ENCODE results near the gene PTGDS. TPM values are rescaled to one million over a fixed set of nuclear protein-coding genes. Genes with fewer than 3 reads are reported as not detected.

The PTGDS gene
- total and polyA plus RNA-seq, 9 of the 15 experiments (the other 6 are each of a cell fraction or from before 2014, with no cell fraction given) = 0.46 to 7.1 (median 2.0) TPM

DNA sequence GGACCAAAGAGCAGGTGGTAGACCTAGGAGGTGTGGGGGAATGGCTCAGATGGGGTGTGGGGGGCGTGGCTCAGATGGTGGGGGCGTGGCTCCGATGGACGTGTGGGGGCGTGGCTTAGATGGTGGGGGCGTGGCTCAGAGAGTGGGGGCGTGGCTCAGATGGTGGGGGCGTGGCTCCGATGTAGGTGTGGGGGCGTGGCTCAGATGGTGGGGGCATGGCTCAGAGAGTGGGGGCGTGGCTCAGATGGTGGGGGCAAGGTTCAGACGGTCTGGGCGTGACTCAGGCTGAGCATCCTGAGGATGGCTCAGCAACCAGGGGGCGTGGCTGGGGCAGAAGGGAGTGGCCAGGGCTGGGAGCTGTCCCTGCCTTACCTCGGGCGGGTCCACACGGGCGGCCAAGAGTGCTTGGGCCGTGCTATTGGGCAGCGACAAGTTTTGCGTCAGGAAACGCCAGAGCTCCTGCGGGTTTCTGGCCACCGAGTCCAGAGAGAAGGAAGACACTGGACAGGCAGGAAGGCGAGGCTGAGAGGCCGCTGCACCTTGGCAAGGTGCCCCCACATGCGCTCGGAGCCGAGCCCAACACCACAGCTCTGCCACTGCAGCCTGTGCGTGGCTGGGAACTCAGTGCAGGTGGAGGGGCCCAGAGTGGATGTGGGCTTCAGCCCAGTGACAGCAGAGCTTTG is 44.8 kb downstream of the PTGDS start (continued):
- TF ChIP-seq, protein P1, sequence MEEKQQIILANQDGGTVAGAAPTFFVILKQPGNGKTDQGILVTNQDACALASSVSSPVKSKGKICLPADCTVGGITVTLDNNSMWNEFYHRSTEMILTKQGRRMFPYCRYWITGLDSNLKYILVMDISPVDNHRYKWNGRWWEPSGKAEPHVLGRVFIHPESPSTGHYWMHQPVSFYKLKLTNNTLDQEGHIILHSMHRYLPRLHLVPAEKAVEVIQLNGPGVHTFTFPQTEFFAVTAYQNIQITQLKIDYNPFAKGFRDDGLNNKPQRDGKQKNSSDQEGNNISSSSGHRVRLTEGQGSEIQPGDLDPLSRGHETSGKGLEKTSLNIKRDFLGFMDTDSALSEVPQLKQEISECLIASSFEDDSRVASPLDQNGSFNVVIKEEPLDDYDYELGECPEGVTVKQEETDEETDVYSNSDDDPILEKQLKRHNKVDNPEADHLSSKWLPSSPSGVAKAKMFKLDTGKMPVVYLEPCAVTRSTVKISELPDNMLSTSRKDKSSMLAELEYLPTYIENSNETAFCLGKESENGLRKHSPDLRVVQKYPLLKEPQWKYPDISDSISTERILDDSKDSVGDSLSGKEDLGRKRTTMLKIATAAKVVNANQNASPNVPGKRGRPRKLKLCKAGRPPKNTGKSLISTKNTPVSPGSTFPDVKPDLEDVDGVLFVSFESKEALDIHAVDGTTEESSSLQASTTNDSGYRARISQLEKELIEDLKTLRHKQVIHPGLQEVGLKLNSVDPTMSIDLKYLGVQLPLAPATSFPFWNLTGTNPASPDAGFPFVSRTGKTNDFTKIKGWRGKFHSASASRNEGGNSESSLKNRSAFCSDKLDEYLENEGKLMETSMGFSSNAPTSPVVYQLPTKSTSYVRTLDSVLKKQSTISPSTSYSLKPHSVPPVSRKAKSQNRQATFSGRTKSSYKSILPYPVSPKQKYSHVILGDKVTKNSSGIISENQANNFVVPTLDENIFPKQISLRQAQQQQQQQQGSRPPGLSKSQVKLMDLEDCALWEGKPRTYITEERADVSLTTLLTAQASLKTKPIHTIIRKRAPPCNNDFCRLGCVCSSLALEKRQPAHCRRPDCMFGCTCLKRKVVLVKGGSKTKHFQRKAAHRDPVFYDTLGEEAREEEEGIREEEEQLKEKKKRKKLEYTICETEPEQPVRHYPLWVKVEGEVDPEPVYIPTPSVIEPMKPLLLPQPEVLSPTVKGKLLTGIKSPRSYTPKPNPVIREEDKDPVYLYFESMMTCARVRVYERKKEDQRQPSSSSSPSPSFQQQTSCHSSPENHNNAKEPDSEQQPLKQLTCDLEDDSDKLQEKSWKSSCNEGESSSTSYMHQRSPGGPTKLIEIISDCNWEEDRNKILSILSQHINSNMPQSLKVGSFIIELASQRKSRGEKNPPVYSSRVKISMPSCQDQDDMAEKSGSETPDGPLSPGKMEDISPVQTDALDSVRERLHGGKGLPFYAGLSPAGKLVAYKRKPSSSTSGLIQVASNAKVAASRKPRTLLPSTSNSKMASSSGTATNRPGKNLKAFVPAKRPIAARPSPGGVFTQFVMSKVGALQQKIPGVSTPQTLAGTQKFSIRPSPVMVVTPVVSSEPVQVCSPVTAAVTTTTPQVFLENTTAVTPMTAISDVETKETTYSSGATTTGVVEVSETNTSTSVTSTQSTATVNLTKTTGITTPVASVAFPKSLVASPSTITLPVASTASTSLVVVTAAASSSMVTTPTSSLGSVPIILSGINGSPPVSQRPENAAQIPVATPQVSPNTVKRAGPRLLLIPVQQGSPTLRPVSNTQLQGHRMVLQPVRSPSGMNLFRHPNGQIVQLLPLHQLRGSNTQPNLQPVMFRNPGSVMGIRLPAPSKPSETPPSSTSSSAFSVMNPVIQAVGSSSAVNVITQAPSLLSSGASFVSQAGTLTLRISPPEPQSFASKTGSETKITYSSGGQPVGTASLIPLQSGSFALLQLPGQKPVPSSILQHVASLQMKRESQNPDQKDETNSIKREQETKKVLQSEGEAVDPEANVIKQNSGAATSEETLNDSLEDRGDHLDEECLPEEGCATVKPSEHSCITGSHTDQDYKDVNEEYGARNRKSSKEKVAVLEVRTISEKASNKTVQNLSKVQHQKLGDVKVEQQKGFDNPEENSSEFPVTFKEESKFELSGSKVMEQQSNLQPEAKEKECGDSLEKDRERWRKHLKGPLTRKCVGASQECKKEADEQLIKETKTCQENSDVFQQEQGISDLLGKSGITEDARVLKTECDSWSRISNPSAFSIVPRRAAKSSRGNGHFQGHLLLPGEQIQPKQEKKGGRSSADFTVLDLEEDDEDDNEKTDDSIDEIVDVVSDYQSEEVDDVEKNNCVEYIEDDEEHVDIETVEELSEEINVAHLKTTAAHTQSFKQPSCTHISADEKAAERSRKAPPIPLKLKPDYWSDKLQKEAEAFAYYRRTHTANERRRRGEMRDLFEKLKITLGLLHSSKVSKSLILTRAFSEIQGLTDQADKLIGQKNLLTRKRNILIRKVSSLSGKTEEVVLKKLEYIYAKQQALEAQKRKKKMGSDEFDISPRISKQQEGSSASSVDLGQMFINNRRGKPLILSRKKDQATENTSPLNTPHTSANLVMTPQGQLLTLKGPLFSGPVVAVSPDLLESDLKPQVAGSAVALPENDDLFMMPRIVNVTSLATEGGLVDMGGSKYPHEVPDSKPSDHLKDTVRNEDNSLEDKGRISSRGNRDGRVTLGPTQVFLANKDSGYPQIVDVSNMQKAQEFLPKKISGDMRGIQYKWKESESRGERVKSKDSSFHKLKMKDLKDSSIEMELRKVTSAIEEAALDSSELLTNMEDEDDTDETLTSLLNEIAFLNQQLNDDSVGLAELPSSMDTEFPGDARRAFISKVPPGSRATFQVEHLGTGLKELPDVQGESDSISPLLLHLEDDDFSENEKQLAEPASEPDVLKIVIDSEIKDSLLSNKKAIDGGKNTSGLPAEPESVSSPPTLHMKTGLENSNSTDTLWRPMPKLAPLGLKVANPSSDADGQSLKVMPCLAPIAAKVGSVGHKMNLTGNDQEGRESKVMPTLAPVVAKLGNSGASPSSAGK (IDR thresholded peaks at IDR 0.05) = no peak
- TF ChIP-seq RAD21 (CRISPR knock-in tag; conservative IDR thresholded peaks at IDR 0.05 in 1 of 2, IDR thresholded peaks at IDR 0.05 in 1 of 2) (no peak), HDGF (IDR thresholded peaks at IDR 0.05) (0 out of 2 replicates have a peak, but pooled peaks have one; percentile 73), RBBP5 (IDR thresholded peaks at IDR 0.05; ENCODE audit: borderline replicate concordance, insufficient read depth, low read length, poor library complexity, severe bottlenecking) (peak; percentile 16), MAZ (CRISPR knock-in tag; conservative IDR thresholded peaks at IDR 0.05 in 1 of 2, IDR thresholded peaks at IDR 0.05 in 1 of 2) (peak; percentile 55 to 77; a peak in 2 of 4 replicates), RCOR1 (IDR thresholded peaks at IDR 0.05; ENCODE audit: borderline replicate concordance in 1 of 2, low read depth in 2 of 2, low read length in 2 of 2) (peak in 1 of 2 experiments; percentile 93; a peak in 2 of 4 replicates), RUNX1 (IDR thresholded peaks at IDR 0.05; ENCODE audit: low read depth) (no peak), CHD2 (IDR thresholded peaks at IDR 0.05; ENCODE audit: low read depth, low read length) (no peak)
- TF ChIP-seq, protein P2, sequence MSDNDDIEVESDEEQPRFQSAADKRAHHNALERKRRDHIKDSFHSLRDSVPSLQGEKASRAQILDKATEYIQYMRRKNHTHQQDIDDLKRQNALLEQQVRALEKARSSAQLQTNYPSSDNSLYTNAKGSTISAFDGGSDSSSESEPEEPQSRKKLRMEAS (CRISPR knock-in tag; IDR thresholded peaks at IDR 0.05) = peak; percentile 32; the same call in 1 of the 2 replicates
- TF ChIP-seq, protein P3, sequence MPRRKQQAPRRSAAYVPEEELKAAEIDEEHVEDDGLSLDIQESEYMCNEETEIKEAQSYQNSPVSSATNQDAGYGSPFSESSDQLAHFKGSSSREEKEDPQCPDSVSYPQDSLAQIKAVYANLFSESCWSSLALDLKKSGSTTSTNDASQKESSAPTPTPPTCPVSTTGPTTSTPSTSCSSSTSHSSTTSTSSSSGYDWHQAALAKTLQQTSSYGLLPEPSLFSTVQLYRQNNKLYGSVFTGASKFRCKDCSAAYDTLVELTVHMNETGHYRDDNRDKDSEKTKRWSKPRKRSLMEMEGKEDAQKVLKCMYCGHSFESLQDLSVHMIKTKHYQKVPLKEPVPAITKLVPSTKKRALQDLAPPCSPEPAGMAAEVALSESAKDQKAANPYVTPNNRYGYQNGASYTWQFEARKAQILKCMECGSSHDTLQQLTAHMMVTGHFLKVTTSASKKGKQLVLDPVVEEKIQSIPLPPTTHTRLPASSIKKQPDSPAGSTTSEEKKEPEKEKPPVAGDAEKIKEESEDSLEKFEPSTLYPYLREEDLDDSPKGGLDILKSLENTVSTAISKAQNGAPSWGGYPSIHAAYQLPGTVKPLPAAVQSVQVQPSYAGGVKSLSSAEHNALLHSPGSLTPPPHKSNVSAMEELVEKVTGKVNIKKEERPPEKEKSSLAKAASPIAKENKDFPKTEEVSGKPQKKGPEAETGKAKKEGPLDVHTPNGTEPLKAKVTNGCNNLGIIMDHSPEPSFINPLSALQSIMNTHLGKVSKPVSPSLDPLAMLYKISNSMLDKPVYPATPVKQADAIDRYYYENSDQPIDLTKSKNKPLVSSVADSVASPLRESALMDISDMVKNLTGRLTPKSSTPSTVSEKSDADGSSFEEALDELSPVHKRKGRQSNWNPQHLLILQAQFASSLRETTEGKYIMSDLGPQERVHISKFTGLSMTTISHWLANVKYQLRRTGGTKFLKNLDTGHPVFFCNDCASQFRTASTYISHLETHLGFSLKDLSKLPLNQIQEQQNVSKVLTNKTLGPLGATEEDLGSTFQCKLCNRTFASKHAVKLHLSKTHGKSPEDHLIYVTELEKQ (CRISPR knock-in tag; IDR thresholded peaks at IDR 0.05) = no peak
